Caco-2 (cell line): ENCODE results near the gene UBN1. TPM values are rescaled to one million over a fixed set of nuclear protein-coding genes. Genes with fewer than 3 reads are reported as not detected.

Experiments used
- BruUV-seq: library from RNA; stranded (reverse); fragments of 400-500 nt; replicated peaks from 2 replicates; lab custom pipeline; 2021; lab: Mats Ljungman, UMichigan
- CTCF ChIA-PET: fragments of 300-600 bp; sonication (Branson Sonifier 250); formaldehyde crosslinking; loops from one replicate; lab custom pipeline; 2022; ENCODE audit warnings: antibody characterized with exemption; lab: Charles Lee
- POLR2A ChIA-PET: fragments of 300-600 bp; sonication (Branson Sonifier 250); formaldehyde crosslinking; loops from one replicate; lab custom pipeline; 2022; ENCODE audit warnings: antibody characterized with exemption; lab: Charles Lee
- DNase-seq, 2 experiments: peaks; one replicate each; pipeline versions ENCODE4 v3.0.0 to v3.0.0-alpha.2; 2020 to 2022
- H3K27me3 ChIP-seq: replicated peaks from 2 replicates; pipeline ENCODE4 v1.6.0; 2011; ENCODE audit warnings: low read length; ENCODE audit not compliant: control insufficient read depth, insufficient read depth
- H3K36me3 ChIP-seq: 2 replicates; pipeline ENCODE4 v1.5.1; 2011; ENCODE audit warnings: low read length; ENCODE audit not compliant: control insufficient read depth, insufficient read depth
- H3K4me1 ChIP-seq: fragments of 250-450 bp; sonication (Bioruptor Pico); 2 replicates; pipeline ENCODE4 v1.5.1; 2020; ENCODE audit warnings: mild to moderate bottlenecking
- H3K4me3 ChIP-seq: 2 replicates; pipeline ENCODE4 v1.5.1; 2011; ENCODE audit warnings: low read depth, mild to moderate bottlenecking, control low read depth, low read length
- H3K9me3 ChIP-seq: fragments of 250-450 bp; sonication (Bioruptor Pico); 2 replicates; pipeline ENCODE4 v1.5.1; 2020; ENCODE audit warnings: mild to moderate bottlenecking, moderate library complexity
- H3K27ac Mint-ChIP-seq: one replicate; pipeline ENCODE4 v1.8.0; 2022; ENCODE audit warnings: mixed read lengths; ENCODE audit not compliant: unreplicated experiment
- H3K27me3 Mint-ChIP-seq: one replicate; pipeline ENCODE4 v1.8.0; 2022; ENCODE audit warnings: mixed read lengths; ENCODE audit not compliant: insufficient read depth, unreplicated experiment
- H3K36me3 Mint-ChIP-seq: one replicate; pipeline ENCODE4 v1.8.0; 2022; ENCODE audit warnings: mild to moderate bottlenecking, mixed read lengths; ENCODE audit not compliant: insufficient read depth, unreplicated experiment
- H3K4me1 Mint-ChIP-seq: one replicate; pipeline ENCODE4 v1.8.0; 2022; ENCODE audit warnings: low read depth, mixed read lengths; ENCODE audit not compliant: unreplicated experiment
- H3K4me3 Mint-ChIP-seq: one replicate; pipeline ENCODE4 v1.8.0; 2022; ENCODE audit warnings: mild to moderate bottlenecking, moderate library complexity, mixed read lengths; ENCODE audit not compliant: unreplicated experiment
- H3K9me3 Mint-ChIP-seq: one replicate; pipeline ENCODE4 v1.8.0; 2022; ENCODE audit warnings: mixed read lengths; ENCODE audit not compliant: unreplicated experiment
- intact Hi-C: fragments of 100-400 bp; cut with micrococcal nuclease; formaldehyde crosslinking; loops from one replicate; pipeline ENCODE4 v1.10.0; 2022; ENCODE audit not compliant: unreplicated experiment
- total RNA-seq: library from RNA; stranded (reverse); gene quantifications from 2 replicates; pipeline ENCODE4 v1.2.3, GENCODE V29; 2022
- TF ChIP-seq, protein P1 (sequence below), 2 experiments: fragments of 200-600 bp in 1 of 2; IDR thresholded peaks; 1 replicate in 1 of 2; 2 replicates in 1 of 2; pipeline versions ENCODE4 v1.5.1 to v1.8.0; 2011 to 2022; ENCODE audit warnings: antibody characterized with exemption in 1 of 2, control low read depth in 1 of 2, inconsistent platforms in 1 of 2, low read depth in 1 of 2, low read length in 1 of 2, mild to moderate bottlenecking in 1 of 2, moderate library complexity in 1 of 2; ENCODE audit not compliant: insufficient read depth in 1 of 2, severe bottlenecking in 1 of 2, unreplicated experiment in 1 of 2

UBN1 gene
- total RNA-seq, 1 experiment from 2014 or later, result 31.5 TPM

GRCh38 chr16:4909825-4910224 lies 62.5 kb downstream of the UBN1 start:
- Mint-ChIP-seq H3K36me3 (peaks cover 37% of the 10 kb centered on the region), H3K4me1 (peaks cover 14% of the 10 kb centered on the region), H3K27ac (no peak overlapping the region), H3K9me3 (no peaks in the 10 kb centered on the region), H3K27me3 (no peaks in the 10 kb centered on the region), H3K4me3 (no peak overlapping the region)
- intact Hi-C loops, result no loop called here
- DNase-seq, result no peak
- H3K36me3 ChIP-seq, result no peaks in the 10 kb centered on the region
- no peaks in the 10 kb centered on the region for H3K27me3 ChIP-seq
- TF ChIP-seq, protein P1, sequence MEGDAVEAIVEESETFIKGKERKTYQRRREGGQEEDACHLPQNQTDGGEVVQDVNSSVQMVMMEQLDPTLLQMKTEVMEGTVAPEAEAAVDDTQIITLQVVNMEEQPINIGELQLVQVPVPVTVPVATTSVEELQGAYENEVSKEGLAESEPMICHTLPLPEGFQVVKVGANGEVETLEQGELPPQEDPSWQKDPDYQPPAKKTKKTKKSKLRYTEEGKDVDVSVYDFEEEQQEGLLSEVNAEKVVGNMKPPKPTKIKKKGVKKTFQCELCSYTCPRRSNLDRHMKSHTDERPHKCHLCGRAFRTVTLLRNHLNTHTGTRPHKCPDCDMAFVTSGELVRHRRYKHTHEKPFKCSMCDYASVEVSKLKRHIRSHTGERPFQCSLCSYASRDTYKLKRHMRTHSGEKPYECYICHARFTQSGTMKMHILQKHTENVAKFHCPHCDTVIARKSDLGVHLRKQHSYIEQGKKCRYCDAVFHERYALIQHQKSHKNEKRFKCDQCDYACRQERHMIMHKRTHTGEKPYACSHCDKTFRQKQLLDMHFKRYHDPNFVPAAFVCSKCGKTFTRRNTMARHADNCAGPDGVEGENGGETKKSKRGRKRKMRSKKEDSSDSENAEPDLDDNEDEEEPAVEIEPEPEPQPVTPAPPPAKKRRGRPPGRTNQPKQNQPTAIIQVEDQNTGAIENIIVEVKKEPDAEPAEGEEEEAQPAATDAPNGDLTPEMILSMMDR (IDR thresholded peaks at IDR 0.05; ENCODE audit: insufficient read depth in 1 of 2, low read depth in 1 of 2, low read length in 1 of 2, severe bottlenecking in 1 of 2, unreplicated experiment in 1 of 2), result no peak
- no TSS peak for BruUV-seq
- peaks cover 16% of the 10 kb centered on the region; the same call in 1 of the 2 replicates for H3K4me1 ChIP-seq
- H3K4me3 ChIP-seq, result no peak overlapping the region
- POLR2A ChIA-PET, result no interaction called here
- CTCF ChIA-PET, result no interaction called here
- no peaks in the 10 kb centered on the region for H3K9me3 ChIP-seq

DNA sequence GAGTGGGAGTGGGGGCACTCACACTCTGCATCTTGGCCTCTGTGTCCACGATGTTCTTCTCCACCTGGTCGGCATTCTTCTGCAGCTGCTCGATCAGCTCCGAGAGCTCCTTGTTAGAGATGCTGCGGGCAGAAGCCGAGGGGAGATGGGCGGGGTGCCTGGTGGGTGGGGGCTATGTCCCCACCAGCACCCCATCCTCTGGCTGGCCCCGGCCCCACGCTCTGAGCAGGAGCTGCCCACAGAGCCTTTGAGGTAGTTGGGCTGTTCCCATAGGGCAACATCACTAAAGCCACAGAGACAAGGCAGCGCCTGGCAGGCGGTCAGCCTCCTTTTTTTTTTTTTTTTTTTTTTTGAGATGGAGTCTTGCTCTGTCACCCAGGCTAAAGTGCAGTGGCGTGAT lies 63.5 kb downstream of the UBN1 start:
- BruUV-seq, result no TSS peak
- H3K4me1 ChIP-seq, result peaks cover 16% of the 10 kb centered on the region; the same call in 1 of the 2 replicates
- Mint-ChIP-seq H3K36me3 (peaks cover 33% of the 10 kb centered on the region), H3K4me1 (peaks cover 14% of the 10 kb centered on the region), H3K27ac (no peak overlapping the region), H3K4me3 (no peak overlapping the region), H3K27me3 (no peaks in the 10 kb centered on the region), H3K9me3 (no peaks in the 10 kb centered on the region)
- H3K27me3 ChIP-seq, result no peaks in the 10 kb centered on the region
- TF ChIP-seq, protein P1 (IDR thresholded peaks at IDR 0.05; ENCODE audit: insufficient read depth in 1 of 2, low read depth in 1 of 2, low read length in 1 of 2, severe bottlenecking in 1 of 2, unreplicated experiment in 1 of 2), result no peak
- intact Hi-C loops, result no loop called here
- no peaks in the 10 kb centered on the region for H3K9me3 ChIP-seq
- POLR2A ChIA-PET, result interaction anchor here (0.9 kb wide), 1 partner anchor 77 kb away, joined by 3 read pairs; no protein-coding TSS in a partner anchor
- no peak overlapping the region for H3K4me3 ChIP-seq
- no peaks in the 10 kb centered on the region for H3K36me3 ChIP-seq
- CTCF ChIA-PET, result no interaction called here
- DNase-seq, result no peak

DNA sequence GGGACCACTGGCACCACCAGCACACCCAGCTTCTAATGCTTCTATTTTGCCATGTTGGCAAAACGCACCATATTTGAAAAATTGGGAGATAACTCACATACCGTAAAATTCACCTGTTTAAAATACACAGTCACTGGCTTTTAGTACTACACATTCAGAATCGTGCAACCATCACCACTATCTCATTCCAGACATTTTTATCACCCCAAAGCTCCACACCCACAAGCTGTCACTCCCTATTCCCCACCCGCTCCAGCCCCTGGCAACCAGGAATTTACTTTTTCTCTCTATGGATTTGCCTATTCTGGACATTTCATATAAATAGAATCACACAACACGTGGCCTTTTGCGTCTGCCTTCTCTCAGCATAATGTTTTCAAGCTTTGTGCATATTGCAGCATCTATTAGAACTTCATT lies 64.7 kb downstream of the UBN1 start:
- DNase-seq, result peak in 1 of 2 experiments; percentile 40
- H3K4me3 Mint-ChIP-seq, result no peak overlapping the region
- Histone ChIP-seq H3K27me3 (no peaks in the 10 kb centered on the region), H3K36me3 (no peaks in the 10 kb centered on the region), H3K4me3 (no peak overlapping the region), H3K9me3 (no peaks in the 10 kb centered on the region), H3K4me1 (peaks cover 19% of the 10 kb centered on the region; the same call in 1 of the 2 replicates)
- H3K36me3 Mint-ChIP-seq, result peaks cover 34% of the 10 kb centered on the region
- H3K27ac Mint-ChIP-seq, result peak overlapping the region; percentile 70
- H3K4me1 Mint-ChIP-seq, result peaks cover 14% of the 10 kb centered on the region
- TF ChIP-seq, protein P1 (IDR thresholded peaks at IDR 0.05; ENCODE audit: insufficient read depth in 1 of 2, low read depth in 1 of 2, low read length in 1 of 2, severe bottlenecking in 1 of 2, unreplicated experiment in 1 of 2), result no peak
- H3K27me3 Mint-ChIP-seq, result no peaks in the 10 kb centered on the region
- no TSS peak for BruUV-seq
- no peaks in the 10 kb centered on the region for H3K9me3 Mint-ChIP-seq
- ChIA-PET POLR2A (interaction anchor here (0.5 to 0.8 kb wide), 2 partner anchors 24 to 43 kb away, joined by 3 to 5 read pairs; no protein-coding TSS in a partner anchor), CTCF (no interaction called here)
- intact Hi-C loops, result no loop called here
